ENCODE measurements around the gene DHCR7.

DNA sequence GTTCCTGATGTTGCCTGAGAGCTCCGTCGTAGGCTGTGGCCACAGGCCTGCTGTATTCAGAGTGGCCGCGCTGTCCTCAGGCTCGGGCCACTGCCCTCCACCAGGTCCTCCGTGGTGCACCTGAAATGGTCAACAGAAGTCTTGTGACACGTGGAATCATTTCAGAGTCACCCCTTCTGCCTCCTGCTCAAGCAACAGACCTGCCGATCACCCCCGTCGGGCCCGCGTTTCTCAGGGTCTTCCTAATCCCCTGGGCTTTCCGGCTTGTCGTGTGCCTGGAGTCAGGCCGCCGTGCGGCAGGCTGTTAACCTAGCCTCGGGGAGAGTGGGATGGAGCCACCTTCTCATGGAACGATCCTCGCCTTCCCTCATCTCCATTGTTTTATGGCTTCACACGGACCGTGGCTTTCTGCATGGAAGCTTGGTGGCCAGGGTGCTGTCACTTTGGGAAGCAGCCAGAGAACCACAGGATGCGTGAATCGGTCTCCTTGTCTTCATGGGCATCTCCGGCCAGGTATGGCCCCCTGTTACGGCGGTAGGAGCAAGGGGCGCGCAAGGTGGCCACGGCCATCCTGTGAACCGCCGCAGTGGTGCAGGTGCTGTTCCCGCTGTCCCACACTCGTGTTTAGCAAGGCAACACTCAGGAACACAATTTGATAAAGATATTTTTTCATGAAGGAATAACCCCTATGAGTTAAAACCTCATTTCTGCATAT is 28.9 kb upstream of the DHCR7 start:
- TF ChIP-seq POLR2A (IDR thresholded peaks at IDR 0.05) (no peak), CTCF (IDR thresholded peaks at IDR 0.05) (no peak)
